ENCODE data around the gene TMBIM4.

The TMBIM4 gene

DNA sequence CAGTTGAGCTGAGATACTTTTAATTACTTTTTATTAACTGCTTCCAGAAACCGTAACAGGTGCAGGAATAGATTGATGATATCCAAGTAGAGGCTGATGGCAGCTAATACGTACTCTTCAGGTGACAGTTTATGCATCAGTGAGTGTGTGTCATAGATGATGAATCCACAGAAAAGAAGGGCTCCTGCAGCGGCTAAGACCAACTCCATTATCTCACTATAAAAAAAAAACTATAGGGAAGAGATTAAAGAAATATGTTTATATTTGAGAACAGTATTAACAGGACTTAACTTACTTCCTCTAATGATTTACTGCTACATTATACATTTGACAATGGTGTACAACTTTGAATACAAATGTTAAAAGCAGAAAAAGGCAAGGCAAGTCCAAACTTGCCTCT is 31.9 kb downstream of the TMBIM4 start:
- no peak for DNase-seq

- no peak for DNase-seq
These were observed 37.4 kb downstream of the TMBIM4 start for GRCh38 chr12:66132408-66132807.

DNA sequence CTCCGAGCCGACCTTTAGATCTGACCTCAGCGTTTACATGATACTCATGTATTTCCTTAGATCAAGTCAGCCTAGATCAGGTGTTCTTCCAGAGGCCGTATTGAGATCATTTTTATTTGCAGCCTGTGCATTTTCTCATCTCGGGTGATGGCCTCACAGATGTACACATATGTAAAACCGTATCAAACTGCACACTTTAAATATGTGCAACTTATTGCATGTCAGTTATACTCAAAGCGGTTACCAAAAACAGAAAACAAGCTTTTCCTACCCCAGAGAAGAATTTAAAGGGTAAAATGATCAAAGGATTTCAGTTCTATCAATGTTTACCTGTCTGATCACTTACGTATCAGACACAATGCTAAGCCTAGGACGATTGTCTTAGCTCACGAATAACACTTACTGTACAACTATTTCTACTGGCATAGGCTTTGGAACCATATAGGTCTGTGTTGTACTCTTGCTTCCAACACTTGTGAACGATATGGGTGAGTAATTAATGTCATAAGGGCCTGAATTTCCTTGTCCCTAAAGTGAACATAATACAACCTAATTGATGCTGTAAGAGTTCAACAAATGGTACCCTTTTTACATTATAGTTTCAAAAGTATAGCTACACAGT is 38.6 kb downstream of the TMBIM4 start:
- DNase-seq, result no peak

GRCh38 chr12:66130267-66131066 is 39.3 kb downstream of the TMBIM4 start, which contains the start of gene LLPH:
Gene LLPH, minus strand, starts transcription at chr12:66130750. Its CDS starts 1,644 bp downstream, at chr12:66129106.
- DNase-seq, result peak; percentile 94

DNA sequence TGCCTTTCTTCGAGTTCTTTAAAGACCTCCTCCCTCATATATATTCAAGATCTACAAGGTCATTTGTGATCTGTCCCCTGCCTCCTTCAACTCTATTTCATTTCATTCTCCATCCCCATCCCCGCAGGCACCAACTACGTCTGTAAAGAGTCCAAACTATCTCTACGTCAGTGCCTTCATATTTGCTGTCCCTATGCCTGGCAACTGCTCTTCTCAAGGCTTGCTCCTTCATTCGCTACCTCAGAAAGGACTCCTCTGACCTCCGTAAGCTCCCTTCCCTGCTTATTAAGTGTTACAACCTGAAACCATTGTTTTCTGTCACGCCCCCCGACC is 39.9 kb downstream of the TMBIM4 start:
- no peak for DNase-seq

GRCh38 chr12:66127650-66128049 is 42.1 kb downstream of the TMBIM4 start:
- DNase-seq, result no peak

DNA sequence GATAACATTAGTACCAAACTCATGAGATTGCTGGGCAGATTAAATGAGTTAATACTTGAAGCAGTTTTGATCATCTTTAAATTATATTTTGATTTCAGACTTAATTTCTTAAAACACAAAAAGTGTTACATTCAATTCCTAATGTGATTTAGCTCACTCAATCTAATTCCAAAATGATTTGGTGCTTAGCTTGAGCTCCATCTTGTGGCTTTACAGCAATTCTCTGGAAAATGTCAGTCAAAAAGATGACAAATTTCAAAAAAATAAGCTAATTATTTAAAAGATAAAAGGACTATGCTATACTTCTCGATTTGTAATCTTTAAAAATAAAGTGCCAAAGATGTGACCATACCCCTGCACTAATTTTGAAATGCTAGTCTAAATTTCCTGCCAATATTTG is 49.3 kb downstream of the TMBIM4 start:
- no peak for DNase-seq

- no peak for DNase-seq
These were observed 49.9 kb downstream of the TMBIM4 start for GRCh38 chr12:66119870-66120241.

DNA sequence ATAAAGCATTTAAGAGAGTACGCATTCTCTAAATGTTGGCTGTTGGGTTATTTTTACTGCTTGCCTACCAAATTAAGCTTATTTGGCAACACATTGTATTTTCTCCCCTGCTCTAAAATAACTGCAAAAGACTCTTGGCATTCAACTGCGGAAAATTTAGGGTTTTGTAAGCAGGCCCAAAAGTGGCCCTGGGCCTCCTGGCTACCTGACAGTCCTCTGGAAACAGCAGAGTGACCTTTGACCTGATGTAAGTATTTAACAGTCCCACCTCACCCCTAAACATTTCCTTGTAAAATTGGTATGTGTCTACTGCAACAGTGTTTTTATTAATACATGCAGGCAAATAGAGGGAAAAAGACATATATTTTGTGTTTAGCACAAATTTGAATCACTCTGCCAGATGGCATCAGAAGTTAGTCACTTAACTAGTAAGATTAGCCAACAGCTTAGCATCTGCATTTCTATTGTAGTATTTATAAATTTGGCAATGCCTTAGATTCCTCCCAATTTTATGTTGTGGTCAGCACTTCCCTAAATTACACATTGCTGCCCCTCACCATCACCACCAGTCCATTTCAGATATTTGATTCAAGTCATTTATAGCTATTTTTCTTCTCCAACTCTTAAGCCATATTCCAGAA is 50.4 kb downstream of the TMBIM4 start:
- no peak for DNase-seq

DNA sequence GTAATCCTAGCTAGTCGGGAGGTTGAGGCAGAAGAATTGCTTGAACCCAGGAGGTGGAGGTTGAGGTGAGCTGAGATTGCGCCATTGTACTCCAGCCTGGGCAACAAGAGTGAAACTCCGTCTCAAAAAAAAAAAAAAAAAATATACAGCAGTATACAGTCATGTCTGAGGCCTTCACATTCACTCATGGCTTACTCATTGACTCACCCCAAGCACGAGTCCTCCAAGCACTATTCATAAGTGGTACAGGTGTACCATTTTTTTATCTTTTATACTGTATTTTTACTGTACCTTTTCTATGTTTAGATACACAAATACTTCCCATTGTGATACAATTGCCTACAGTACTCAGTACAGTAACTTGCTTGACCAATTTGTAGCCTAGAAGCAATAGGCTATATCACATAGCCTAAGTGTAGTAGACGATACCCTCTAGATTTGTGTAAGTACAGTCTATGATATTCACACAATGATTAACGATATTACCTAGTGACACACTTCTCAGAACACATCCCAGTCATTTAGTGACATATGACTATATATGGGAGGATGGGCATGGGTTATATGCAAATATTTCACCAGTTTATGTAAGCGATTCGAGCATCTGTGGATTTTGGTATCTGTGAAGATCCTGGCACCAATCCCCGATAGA is 51.4 kb downstream of the TMBIM4 start:
- no peak for DNase-seq

- DNase-seq, result no peak
These were observed 52.6 kb downstream of the TMBIM4 start for GRCh38 chr12:66117242-66117641.

DNA sequence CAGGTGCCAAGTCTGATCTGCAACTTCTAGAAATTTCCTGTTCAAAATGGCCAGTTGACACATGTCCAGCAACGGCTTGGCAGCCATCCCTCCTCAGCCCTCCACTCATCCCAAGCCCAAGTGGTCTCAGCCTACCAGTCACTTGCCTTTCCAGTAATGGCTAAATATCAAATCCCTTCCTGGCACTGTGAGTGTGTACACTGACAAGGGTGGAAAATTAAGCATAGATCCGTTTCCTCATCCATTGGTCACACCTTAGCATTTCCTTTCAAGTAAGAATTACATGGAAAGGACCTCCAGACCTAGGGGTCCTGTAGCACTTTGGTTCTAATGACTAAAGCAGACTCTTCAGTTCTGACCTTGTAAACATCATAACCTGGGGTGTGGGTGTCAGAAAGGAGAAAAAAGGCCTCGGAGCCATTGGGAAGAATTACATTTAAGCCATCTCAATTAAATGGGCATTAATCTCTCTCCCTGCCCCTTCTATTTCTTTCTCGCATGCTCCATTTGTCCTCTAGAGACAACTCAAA is 54.7 kb downstream of the TMBIM4 start:
- DNase-seq, result no peak

DNA sequence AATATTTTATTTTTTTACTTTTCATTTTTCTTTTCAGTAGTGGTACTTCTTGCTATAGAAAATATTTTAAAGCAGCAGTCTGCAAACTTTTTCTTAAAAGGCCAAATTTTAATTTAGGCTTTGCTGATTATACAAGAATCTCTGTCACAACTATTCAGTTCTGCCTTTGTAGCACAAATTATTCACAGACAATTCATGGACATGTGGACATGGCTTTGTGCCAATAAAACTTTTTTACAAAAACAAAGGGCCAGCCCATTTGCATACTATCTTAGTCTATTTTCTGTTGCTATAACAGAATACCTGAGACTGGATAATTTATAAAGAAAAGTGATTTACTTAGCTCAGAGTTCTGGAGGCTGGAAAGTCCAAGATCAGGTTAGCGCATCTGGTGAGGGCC is 56.3 kb downstream of the TMBIM4 start:
- DNase-seq, result no peak

DNA sequence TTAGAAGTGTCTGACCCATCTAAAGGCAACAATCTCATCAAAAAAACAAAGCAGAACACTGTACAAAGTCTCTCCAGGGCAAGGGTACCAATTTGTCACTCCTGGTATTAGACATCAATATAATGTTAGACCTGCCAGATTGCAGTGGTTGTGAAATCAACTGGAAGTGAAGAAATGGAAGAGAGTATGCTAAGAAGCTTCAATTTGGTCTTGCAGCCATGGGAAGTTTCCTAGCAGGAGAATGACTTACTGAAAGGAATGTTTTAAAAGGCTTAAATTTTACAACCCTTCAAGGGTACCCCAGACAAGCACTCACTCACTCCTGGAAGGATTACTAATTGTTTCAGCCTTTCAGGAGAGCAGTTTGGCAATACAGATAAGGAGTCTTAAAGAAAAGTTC is 58.2 kb downstream of the TMBIM4 start:
- DNase-seq, result no peak

GRCh38 chr12:66109056-66109455 is 60.7 kb downstream of the TMBIM4 start:
- DNase-seq, result no peak

- no peak for DNase-seq
These were observed 61.4 kb downstream of the TMBIM4 start for GRCh38 chr12:66108386-66108785.

DNA sequence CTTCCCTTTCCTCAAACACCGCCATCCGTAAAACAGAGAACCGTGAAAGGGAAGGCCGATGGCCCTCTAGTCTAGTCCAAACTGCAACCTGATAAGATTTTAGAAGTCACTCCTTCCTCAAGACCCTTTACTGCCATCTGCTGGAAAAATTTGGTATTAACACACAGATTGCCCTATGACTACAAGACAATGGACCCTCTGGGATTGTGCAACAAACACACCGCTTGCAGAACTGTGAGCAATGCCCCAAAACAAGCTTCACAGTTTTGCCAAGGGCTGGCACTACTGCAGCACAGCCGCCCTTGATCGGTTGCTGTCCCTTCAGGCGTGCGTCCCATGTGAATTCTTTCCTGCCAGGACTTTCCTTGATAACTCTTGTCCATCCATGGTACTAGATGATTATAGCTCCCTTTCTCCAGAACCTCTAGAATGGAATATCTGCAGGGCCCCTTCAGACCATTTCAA is 62.3 kb downstream of the TMBIM4 start:
- DNase-seq, result peak; percentile 41

- no peak for DNase-seq
These were observed 66.5 kb downstream of the TMBIM4 start for GRCh38 chr12:66103016-66103913.

GRCh38 chr12:66092559-66093269 is 77.1 kb downstream of the TMBIM4 start:
- no peak for DNase-seq

DNA sequence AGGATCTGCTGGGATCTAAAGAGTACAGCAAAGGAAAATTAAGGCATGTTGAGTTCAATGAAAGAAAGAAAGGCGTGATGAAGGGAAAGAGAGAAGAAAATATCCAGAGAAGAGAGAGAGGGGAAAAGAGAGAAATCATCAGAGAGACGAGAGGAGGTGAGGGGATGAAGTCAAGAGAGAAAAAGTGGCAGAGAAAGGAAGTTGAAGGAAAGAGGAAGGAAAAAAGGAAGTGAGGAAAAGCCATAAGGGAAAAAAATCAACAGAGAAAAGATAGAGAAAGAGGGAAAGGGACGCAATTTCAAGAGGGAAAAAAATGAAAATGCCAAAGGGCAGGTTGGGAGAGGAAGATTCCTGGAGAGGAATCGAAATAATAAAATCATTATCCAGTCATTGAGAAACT is 79.6 kb downstream of the TMBIM4 start:
- no peak for DNase-seq

GRCh38 chr12:66087365-66087943 is 82.3 kb downstream of the TMBIM4 start:
- peak; percentile 67 for DNase-seq
